ENCODE data around the gene DHX29. TPM values are rescaled to one million over a fixed set of nuclear protein-coding genes. Genes with fewer than 3 reads are reported as not detected.

The DHX29 gene
- total RNA-seq, 1 donor from 2014 or later: 17.4 TPM

- Mint-ChIP-seq H3K36me3 (ENCODE audit: low read depth) (no peaks in the 10 kb centered on the region), H3K27ac (no peak overlapping the region), H3K9me3 (no peaks in the 10 kb centered on the region), H3K4me1 (peaks cover 37% of the 10 kb centered on the region), H3K27me3 (peaks cover 68% of the 10 kb centered on the region), H3K4me3 (peak overlapping the region; percentile 81)
- ChIA-PET CTCF (interaction anchor here (1.4 kb wide), 1 partner anchor 60 kb away, joined by 4 read pairs; no protein-coding TSS in a partner anchor), POLR2A (interaction anchor here (1.2 kb wide), 1 partner anchor 75 kb away, joined by 7 read pairs; the partner anchor contains the start of genes DHX29 and MTREX)
- DNase-seq: no peak
- ATAC-seq (ENCODE audit: low read depth): no peak
- TF ChIP-seq, protein P1, sequence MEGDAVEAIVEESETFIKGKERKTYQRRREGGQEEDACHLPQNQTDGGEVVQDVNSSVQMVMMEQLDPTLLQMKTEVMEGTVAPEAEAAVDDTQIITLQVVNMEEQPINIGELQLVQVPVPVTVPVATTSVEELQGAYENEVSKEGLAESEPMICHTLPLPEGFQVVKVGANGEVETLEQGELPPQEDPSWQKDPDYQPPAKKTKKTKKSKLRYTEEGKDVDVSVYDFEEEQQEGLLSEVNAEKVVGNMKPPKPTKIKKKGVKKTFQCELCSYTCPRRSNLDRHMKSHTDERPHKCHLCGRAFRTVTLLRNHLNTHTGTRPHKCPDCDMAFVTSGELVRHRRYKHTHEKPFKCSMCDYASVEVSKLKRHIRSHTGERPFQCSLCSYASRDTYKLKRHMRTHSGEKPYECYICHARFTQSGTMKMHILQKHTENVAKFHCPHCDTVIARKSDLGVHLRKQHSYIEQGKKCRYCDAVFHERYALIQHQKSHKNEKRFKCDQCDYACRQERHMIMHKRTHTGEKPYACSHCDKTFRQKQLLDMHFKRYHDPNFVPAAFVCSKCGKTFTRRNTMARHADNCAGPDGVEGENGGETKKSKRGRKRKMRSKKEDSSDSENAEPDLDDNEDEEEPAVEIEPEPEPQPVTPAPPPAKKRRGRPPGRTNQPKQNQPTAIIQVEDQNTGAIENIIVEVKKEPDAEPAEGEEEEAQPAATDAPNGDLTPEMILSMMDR (IDR thresholded peaks at IDR 0.05): no peak
- intact Hi-C loops (cut with micrococcal nuclease): loop anchor here (1.0 to 5.0 kb wide), 3 partner anchors 9 to 305 kb away; partner anchors contain the start of genes DHX29 and MTREX
These were observed 75.6 kb downstream of the DHX29 start for GRCh38 chr5:55231919-55232270.

- CTCF ChIA-PET: interaction anchor here (1.4 kb wide), 1 partner anchor 59 kb away, joined by 4 read pairs; no protein-coding TSS in a partner anchor
- peak; percentile 35 for DNase-seq
- H3K36me3 Mint-ChIP-seq (ENCODE audit: low read depth): no peaks in the 10 kb centered on the region
- peaks cover 39% of the 10 kb centered on the region for H3K4me1 Mint-ChIP-seq
- H3K27ac Mint-ChIP-seq: no peak overlapping the region
- POLR2A ChIA-PET: interaction anchor here (1.2 kb wide), 1 partner anchor 76 kb away, joined by 7 read pairs; the partner anchor contains the start of genes DHX29 and MTREX
- peaks cover 63% of the 10 kb centered on the region for H3K27me3 Mint-ChIP-seq
- no peaks in the 10 kb centered on the region for H3K9me3 Mint-ChIP-seq
- intact Hi-C loops (cut with micrococcal nuclease): loop anchor here (1.0 to 5.0 kb wide), 2 partner anchors 8 to 306 kb away; no protein-coding TSS in a partner anchor
- peak overlapping the region; percentile 81 for H3K4me3 Mint-ChIP-seq
- TF ChIP-seq, protein P1 (IDR thresholded peaks at IDR 0.05): no peak
- no peak for ATAC-seq (ENCODE audit: low read depth)
These were observed 76.2 kb downstream of the DHX29 start for GRCh38 chr5:55231029-55231918.

DNA sequence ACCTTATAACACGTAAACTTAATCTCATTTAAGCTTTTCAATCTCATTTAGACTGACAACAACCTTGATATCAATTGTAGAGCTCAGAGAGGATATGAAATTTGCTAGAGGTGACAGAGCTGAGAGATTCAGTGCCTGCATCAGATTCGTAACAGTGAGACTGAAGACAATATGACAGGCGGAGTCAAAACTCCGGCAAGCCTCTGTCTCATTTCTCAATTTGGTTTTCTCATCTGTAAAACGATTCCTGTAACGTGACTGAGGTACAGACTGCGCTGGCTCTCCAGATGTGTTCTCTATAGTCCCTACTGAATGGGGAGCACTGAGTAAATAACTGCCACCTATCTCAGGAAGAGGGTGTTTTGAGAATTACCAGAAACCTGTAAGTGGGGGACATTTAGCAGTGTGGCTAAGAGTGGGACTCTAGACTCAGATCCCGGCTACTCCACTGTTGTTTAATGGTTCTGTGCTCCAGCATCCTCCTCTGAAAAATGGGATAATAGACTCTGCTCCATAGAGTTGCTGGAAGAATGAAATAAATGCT is 77.3 kb downstream of the DHX29 start:
- H3K9me3 Mint-ChIP-seq: no peaks in the 10 kb centered on the region
- H3K36me3 Mint-ChIP-seq (ENCODE audit: low read depth): no peaks in the 10 kb centered on the region
- TF ChIP-seq, protein P1 (IDR thresholded peaks at IDR 0.05): no peak
- ATAC-seq (ENCODE audit: low read depth): no peak
- intact Hi-C loops (cut with micrococcal nuclease): loop anchor here (5.0 kb wide), 1 partner anchor 307 kb away; no protein-coding TSS in a partner anchor
- H3K4me1 Mint-ChIP-seq: peaks cover 43% of the 10 kb centered on the region
- H3K27me3 Mint-ChIP-seq: peaks cover 72% of the 10 kb centered on the region
- H3K27ac Mint-ChIP-seq: no peak overlapping the region
- ChIA-PET POLR2A (no interaction called here), CTCF (no interaction called here)
- H3K4me3 Mint-ChIP-seq: no peak overlapping the region
- no peak for DNase-seq

DNA sequence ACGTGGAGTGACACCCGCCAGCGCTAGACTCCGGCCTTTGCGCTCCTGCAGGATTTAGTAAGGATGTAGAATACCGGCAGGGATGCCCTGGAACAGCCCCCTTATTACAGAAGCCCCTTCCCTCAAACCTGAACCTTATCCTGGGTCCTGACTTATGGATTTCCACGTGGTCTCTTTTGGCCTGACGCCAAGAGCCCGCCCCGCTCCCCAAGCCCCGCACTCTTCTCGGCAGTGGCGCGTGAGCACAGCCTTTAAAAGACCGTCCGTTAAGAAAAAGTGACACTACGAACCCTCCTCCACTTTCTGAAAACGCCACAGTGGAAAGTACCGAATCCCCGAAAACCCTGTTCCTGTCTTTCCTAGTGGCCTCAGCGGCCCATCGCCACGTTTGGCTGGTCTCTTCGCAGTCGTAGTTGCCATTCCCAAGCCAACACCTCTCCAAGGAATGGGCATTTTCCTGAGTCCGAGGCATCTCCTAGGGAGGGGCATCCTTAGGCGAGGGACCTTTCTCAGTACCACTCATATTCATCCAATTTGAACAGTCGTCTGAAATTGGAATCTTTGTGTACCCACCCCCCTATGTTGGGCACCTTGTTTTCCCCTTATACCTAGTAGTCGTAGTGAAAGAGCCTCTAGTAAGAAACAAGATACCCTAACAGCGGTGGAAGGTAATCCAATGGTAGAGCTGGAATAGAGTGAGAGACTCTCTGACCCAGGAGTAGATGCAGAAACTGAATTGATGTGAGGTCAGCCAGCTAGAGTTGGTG is 79.6 kb downstream of the DHX29 start:
- H3K4me3 Mint-ChIP-seq: peak overlapping the region; percentile 72
- no peak for DNase-seq
- H3K27ac Mint-ChIP-seq: no peak overlapping the region
- ATAC-seq (ENCODE audit: low read depth): no peak
- intact Hi-C loops (cut with micrococcal nuclease): loop anchor here (1.0 kb wide), 1 partner anchor 56 kb away; no protein-coding TSS in a partner anchor
- H3K4me1 Mint-ChIP-seq: peaks cover 49% of the 10 kb centered on the region
- H3K36me3 Mint-ChIP-seq (ENCODE audit: low read depth): no peaks in the 10 kb centered on the region
- H3K9me3 Mint-ChIP-seq: no peaks in the 10 kb centered on the region
- TF ChIP-seq, protein P1 (IDR thresholded peaks at IDR 0.05): no peak
- CTCF ChIA-PET: no interaction called here
- H3K27me3 Mint-ChIP-seq: peaks cover 77% of the 10 kb centered on the region
- POLR2A ChIA-PET: no interaction called here
